Type B pancreatic cell (in vitro differentiated cells): ENCODE results near the gene CMTM4. TPM values are rescaled to one million over a fixed set of nuclear protein-coding genes. Genes with fewer than 3 reads are reported as not detected.
"Not testable (repeated sequence)": the region's sequence is repeated elsewhere in the genome, so short reads cannot be mapped to it uniquely, and the experiment has no call there.

ENCODE experiments used
- DNase-seq: peaks from one replicate; pipeline ENCODE4 v3.0.0; 2021; ENCODE audit warnings: mixed read lengths; ENCODE audit not compliant: unreplicated experiment; ENCODE audit errors: extremely low spot score
- H3K27ac Mint-ChIP-seq: 2 replicates; pipeline ENCODE4 v1.8.0; 2021; ENCODE audit warnings: mild to moderate bottlenecking, mixed read lengths
- H3K27me3 Mint-ChIP-seq: 2 replicates; pipeline ENCODE4 v1.8.0; 2021; ENCODE audit warnings: mixed read lengths
- H3K36me3 Mint-ChIP-seq: 2 replicates; pipeline ENCODE4 v1.8.0; 2021; ENCODE audit warnings: mixed read lengths
- H3K4me1 Mint-ChIP-seq: one replicate; pipeline ENCODE4 v1.8.0; 2021; ENCODE audit warnings: mixed read lengths; ENCODE audit not compliant: unreplicated experiment
- H3K4me3 Mint-ChIP-seq: 2 replicates; pipeline ENCODE4 v1.8.0; 2021; ENCODE audit warnings: mild to moderate bottlenecking, mixed read lengths
- H3K9me3 Mint-ChIP-seq: 2 replicates; pipeline ENCODE4 v1.8.0; 2021; ENCODE audit warnings: mixed read lengths
- total RNA-seq: library from RNA; stranded (reverse); gene quantifications from 2 replicates; pipeline ENCODE4 v1.2.1, GENCODE V29; 2021; ENCODE audit warnings: low replicate concordance
- TF ChIP-seq, protein P1 (sequence below): fragments of 200-600 bp; sonication (generic); conservative IDR thresholded peaks from 2 replicates; pipeline ENCODE4 v1.5.0; 2021; ENCODE audit warnings: antibody characterized with exemption, mild to moderate bottlenecking

Gene CMTM4
- total RNA-seq, 1 donor from 2014 or later, result 64.4 TPM

DNA sequence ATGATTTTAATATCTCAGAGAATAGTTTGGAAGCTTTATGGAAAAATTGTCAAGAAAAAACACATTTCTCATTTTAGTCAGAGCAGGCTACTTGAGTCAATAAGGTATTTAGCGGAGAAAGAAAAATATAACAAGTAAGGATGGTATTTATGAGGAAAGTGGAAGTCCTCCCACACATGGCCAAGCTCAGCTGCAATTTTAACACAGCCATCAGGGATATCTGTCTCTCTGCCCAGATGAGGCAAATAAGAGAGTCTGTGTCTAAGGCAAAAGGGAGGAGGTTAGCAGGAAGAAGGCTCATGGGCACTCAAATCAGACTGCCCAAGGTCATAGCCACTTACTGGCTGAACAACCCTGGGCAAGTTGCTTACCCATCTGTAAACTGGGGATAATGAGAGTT, 122.5 kb downstream of the CMTM4 start:
- TF ChIP-seq, protein P1, sequence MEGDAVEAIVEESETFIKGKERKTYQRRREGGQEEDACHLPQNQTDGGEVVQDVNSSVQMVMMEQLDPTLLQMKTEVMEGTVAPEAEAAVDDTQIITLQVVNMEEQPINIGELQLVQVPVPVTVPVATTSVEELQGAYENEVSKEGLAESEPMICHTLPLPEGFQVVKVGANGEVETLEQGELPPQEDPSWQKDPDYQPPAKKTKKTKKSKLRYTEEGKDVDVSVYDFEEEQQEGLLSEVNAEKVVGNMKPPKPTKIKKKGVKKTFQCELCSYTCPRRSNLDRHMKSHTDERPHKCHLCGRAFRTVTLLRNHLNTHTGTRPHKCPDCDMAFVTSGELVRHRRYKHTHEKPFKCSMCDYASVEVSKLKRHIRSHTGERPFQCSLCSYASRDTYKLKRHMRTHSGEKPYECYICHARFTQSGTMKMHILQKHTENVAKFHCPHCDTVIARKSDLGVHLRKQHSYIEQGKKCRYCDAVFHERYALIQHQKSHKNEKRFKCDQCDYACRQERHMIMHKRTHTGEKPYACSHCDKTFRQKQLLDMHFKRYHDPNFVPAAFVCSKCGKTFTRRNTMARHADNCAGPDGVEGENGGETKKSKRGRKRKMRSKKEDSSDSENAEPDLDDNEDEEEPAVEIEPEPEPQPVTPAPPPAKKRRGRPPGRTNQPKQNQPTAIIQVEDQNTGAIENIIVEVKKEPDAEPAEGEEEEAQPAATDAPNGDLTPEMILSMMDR, result no peak
- DNase-seq, result no peak
- H3K9me3 Mint-ChIP-seq, result no peaks in the 10 kb centered on the region
- H3K27me3 Mint-ChIP-seq, result peaks cover 17% of the 10 kb centered on the region
- H3K27ac Mint-ChIP-seq, result no peak overlapping the region
- no peak overlapping the region for H3K4me3 Mint-ChIP-seq
- H3K36me3 Mint-ChIP-seq, result peaks cover 6% of the 10 kb centered on the region
- H3K4me1 Mint-ChIP-seq, result no peaks in the 10 kb centered on the region

DNA sequence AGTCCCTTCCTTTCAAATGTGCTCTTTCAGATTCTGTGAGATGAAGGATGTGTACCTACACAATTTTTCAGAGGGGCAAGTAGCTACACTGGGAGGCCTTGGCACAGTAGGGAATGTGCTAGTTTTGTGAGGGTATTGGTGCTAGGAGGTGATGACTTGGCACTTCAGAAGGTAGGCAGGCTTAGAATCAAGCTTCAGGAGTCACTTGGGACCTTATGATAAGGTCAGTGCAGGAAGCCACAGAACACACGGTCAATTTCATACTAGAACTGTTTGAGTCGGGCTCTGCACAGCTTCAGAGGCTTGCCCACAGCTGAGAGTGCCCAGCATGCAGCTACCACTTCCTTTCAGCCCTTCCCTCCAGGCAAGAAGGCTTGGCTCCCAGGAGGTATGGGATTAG, 124.2 kb downstream of the CMTM4 start:
- Mint-ChIP-seq H3K4me1 (no peaks in the 10 kb centered on the region), H3K36me3 (peaks cover 8% of the 10 kb centered on the region), H3K27me3 (peaks cover 5% of the 10 kb centered on the region), H3K4me3 (no peak overlapping the region), H3K27ac (no peak overlapping the region), H3K9me3 (no peaks in the 10 kb centered on the region)
- TF ChIP-seq, protein P1, result no peak
- DNase-seq, result no peak

DNA sequence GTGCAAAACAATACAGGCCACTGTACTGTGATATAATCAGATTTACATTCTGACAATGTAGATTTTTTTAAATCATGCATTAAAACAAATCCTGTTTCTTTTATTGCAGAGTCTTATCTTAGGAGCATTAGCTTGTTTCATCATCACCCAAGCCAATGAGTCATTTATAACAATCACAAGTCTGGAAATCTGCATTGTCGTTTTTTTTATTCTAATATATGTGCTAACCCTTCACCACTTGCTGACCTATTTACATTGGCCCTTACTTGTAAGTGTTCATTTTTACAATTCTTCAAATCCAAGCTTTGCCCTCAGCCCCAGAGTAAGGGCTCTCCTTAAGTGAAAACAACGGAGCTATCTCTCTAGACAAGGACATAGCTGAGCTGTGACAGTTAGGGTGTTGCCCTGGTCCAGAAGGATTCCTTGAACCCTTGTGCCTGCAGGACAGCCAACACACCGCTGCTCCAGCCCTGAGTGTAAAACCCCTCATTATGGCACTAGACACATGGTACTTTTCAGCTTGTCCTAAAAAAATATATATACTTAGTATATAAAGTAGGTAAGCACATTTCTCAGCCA, 126.6 kb downstream of the CMTM4 start:
- Mint-ChIP-seq H3K4me1 (no peaks in the 10 kb centered on the region), H3K9me3 (no peaks in the 10 kb centered on the region), H3K27me3 (no peaks in the 10 kb centered on the region), H3K27ac (no peak overlapping the region), H3K4me3 (no peak overlapping the region), H3K36me3 (peaks cover 13% of the 10 kb centered on the region)
- no peak for DNase-seq
- TF ChIP-seq, protein P1, result no peak

DNA sequence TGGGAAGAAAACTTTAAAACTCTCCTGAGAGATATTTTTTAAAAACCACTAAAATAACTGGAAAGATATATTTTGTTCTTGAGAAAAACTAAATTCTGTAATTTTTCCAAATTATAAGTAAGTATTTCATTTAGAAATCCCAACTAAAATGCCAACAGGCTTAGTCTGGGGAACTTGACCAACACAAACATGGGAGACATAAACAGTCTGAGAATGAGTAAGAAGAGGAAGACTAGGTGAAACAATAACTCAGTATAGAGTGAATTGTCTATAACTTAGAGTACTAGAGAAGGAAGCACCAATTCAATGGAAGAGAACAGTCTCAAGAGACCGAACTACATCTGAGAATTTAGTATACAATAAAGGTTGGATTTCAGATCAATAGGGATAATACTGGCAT, 127.4 kb downstream of the CMTM4 start:
- no peak overlapping the region for H3K27ac Mint-ChIP-seq
- TF ChIP-seq, protein P1, result no peak
- H3K4me3 Mint-ChIP-seq, result no peak overlapping the region

DNA sequence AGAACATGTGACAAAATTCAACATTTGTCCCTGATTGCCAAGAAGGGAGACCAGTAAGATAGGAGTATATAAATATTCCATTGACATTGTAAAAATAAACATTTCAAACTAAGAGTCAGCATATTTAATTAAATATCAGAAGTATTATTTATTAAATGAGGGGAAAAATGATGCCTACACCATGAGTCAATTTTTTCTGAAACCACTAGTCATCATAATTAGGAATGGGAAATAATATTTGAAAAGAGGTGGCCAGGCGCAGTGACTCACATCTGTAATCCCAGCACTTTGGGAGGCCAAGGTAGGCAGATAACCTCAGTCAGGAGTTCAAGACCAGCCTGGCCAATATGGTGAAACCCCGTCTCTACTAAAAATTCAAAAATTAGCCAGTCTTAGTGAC, 128.2 kb downstream of the CMTM4 start:
- Mint-ChIP-seq H3K4me1 (no peaks in the 10 kb centered on the region), H3K27me3 (no peaks in the 10 kb centered on the region), H3K27ac (no peak overlapping the region), H3K4me3 (no peak overlapping the region), H3K9me3 (no peaks in the 10 kb centered on the region), H3K36me3 (peaks cover 13% of the 10 kb centered on the region)
- TF ChIP-seq, protein P1, result no peak
- no peak for DNase-seq

More for the DNA sequence above, 127.4 kb downstream of the CMTM4 start:
- no peaks in the 10 kb centered on the region for H3K27me3 Mint-ChIP-seq
- DNase-seq, result no peak
- H3K4me1 Mint-ChIP-seq, result no peaks in the 10 kb centered on the region
- no peaks in the 10 kb centered on the region for H3K9me3 Mint-ChIP-seq
- peaks cover 13% of the 10 kb centered on the region for H3K36me3 Mint-ChIP-seq

DNA sequence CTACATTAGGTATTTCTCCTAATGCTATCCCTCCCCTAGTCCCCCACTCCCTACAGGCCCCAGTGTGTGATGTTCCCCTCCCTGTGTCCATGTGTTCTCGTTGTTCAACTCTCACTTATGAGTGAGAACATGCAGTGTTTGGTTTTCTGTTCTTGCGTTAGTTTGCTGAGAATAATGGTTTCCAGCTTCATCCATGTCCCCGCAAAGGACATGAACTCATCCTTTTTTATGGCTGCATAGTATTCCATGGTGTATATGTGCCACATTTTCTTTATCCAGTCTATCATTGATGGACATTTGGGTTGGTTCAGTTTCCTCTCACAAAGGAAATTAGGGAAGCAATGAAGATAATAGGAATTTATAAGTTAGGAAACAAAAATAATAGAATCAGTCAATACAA, 129.3 kb downstream of the CMTM4 start:
- not testable (repeated sequence) for H3K9me3 Mint-ChIP-seq

More for the DNA sequence above, 129.3 kb downstream of the CMTM4 start:
- not testable (repeated sequence) for H3K4me1 Mint-ChIP-seq, H3K4me3 Mint-ChIP-seq, H3K27me3 Mint-ChIP-seq, DNase-seq, H3K27ac Mint-ChIP-seq
- peaks cover 13% of the 10 kb centered on the region for H3K36me3 Mint-ChIP-seq
